DMS53 treated with DMSO at 0.1 percent for 48 hours (cell line): ENCODE data around the gene AGPS.
A peak's percentile ranks its signal among the peaks of the same experiment; 100 is the strongest.
"Not testable (repeated sequence)": the region's sequence is repeated elsewhere in the genome, so short reads cannot be mapped to it uniquely, and the experiment has no call there.

ENCODE experiments used
- DNase-seq: peaks from one replicate; lab custom pipeline; 2025; ENCODE audit not compliant: unreplicated experiment; lab: John Stamatoyannopoulos, UW

The AGPS gene

DNA sequence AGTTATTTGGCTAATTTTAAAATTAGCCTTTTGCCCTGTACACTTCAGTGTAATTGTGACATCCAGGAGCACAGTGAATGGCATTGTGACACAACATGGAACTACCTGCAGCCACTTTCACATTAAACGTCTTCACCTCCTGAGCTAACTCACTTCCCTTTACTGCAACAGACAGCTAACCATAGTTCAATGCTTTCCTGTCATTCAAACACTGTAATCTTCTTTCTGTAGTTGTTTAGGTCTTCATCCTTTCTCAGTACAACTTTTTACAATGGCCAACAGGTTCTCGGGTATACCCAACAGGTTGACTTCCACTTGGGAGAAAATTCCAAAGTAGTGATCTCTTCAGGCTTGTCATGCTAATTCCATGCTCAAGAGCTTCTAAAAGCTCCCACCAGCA, 8.6 kb upstream of the AGPS start:
- DNase-seq, result no peak

DNA sequence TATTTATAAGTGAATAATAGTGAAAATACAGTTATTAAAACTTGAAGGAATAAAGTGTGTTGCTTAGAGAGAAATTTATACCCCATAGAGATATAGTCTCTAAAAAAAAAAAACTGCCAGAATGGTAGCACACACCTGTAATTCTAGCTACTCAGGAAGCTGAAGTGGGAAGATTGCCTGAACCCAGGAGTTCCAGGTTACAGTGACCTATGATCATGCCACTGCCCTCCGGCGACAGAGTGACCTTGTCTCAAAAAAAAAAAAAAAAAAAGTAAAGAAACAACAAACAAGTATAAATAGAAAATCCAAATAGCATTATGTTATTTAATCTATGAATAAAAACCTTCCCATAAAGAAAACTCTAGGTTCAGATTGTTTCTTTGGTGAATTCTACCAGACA, 7.4 kb upstream of the AGPS start:
- no peak for DNase-seq

DNA sequence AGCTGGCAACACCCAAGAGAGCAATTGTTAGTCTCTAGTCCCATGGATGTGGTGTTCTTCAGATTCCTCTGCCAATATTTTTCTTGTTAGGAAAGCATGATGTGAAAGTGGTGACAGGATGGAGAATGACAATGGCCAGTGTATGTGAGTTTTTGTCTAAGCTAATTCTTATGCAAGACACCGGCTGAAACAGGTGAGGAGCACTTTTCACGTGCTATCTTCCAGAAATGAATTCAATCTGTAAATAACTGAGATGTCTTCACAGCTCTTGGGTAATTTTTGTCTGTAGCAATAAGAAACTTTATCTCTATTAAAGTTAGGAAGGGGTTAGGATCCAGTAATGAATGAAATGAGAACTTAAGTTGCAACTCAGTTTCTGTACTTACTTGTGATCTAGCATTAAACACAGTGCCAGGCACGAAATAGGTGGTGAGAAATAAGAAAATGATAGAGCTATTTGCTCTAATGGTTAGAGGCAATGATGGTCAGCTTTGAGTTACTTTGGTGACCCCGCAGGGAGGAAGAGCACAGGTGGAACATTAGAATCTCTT, 676 bp upstream of the AGPS start:
- DNase-seq, result peak; percentile 52

DNA sequence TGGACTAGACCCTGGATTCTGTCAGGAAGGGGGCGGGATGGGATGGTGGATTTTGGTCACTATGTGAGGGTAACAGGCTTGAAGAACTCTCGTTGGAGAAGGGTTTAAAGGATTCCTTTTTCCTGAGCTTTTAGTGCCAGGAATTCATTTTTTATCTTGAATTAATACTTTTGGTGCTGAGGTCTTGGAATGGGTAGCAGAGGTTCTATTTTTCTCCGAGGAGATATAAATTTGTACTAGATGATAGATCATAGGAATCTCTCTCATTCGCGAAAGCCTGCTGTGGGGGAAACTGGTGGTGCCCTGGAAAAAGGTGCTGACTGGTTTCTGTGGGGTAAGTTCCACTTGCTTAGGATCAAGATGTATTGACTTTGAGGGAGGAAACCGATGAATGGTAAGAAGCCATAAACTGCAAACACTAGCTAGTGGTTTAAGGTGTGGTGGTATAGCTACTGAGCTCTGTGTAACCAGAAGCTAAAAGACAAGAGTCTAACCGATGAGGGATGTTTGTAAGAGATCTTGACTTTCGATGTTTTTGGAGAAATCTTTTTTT, 706 bp downstream of the AGPS start:
- DNase-seq, result peak; percentile 23

DNA sequence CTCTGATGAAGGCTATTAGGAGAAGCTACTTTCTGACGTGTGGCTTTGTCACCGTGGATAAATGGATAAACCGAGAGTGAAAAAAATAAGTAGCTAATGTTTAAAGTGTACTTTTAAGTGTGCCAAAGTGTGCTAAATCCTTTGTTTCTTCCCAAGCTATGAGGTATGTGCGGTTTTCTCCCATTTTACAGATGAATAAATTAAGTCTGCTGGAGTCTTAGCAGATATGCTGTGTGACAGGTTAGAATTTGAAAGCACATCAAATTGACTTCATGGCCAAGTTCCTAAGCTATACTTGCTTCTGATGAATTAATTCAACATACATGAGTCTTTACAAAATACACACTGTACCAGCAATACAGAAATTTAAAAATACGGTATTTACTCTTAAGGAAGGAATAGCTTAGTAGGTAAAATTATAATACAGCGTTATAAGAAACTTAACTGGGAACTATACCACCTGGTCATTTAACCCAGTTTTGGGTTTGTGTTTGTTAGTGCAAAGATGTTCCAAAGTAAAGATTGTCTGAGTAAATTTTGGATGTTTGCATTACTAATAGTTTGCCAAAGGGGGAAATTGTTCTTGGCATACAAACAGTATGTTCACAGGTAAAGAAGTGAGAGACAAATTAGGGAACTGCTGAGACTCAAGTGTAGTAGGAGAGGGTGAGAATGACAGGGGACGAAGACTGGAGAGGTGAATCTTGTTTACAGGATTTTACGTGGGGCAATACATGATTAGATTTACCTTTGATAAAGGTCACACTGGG, 1.4 kb downstream of the AGPS start:
- no peak for DNase-seq

DNA sequence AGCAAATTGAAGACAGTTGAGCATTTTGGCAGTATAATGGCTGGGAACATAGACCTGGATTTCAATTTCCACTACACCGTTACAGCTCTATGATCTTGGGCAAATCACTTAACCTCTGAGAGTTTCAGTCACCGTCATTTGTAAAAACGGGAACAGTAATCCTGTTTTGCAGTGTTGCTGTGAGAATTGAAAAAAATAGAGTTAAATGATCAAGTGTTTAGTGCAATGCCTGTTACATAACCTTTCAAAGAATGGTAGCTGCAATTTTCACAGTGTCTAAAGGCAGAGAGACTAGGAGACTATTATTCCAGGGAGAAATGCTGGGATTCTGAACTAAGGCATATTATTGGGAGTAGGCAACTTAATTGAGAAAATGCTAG, 2.0 kb downstream of the AGPS start:
- DNase-seq, result no peak

DNA sequence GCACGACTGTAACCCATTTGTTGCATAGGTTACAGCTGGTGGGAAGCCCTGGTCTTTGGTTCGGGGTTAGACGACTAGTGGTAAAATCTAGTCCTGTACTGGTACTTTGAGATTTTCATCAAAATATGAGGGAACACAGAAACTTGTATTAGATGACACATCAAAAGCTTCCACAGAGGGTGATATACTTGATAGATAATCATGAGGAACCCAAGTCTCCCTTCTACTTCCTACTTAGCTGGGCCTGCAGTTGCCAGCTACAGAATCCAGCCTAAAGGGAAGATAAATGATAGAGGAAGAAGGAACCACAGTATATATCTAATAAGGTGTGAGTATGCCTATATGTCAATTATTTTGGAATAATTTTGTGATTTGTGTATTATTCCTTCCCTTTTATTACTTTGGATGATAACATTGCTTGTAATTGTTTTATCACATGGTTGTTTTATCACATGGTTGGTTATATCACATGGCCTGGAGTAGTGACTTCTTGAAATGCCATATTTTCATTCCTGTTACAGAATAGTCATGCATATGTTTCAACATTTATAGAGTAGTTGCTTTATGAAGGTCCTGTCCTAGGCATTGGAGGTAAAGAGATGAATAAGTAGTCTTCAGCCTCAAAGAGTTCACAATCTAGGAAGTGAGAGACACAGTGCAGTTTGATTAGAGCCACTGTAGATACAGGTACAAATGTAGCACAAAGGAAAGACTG, 2.9 kb downstream of the AGPS start:
- DNase-seq, result no peak

DNA sequence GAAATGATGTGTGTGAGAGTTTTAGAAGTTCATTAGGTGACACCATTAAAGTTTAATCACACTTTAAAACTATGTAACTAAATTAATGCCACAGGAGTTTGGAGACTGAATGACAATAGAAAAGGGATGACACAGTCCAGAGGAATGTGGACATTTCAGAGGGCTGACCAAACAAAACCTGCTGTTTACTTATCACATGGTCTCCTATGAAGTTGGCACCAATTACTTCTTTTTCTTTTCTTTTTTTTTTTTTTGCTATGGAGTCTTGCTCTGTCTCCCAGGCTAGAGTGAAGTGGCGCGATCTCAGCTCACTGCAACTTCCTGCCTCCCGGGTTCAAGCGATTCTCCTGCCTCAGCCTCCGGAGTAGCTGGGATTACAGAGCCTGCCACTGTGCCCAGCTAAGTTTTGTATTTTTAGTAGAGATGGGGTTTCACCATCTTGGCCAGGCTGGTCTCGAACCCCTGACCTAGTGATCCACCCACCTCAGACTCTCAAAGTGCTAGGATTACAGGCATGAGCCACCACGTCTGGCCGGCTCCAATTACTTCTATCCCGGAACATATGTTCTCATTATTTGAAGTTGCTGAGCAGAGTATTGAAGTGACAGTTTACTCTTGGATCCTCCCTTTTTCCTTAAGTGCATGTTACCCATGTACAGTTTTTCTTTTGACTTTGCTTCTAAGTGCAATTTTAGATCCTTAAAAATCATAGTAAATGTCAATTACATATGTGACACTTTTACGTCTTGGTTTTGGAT, 4.3 kb downstream of the AGPS start:
- peak; percentile 31 for DNase-seq

DNA sequence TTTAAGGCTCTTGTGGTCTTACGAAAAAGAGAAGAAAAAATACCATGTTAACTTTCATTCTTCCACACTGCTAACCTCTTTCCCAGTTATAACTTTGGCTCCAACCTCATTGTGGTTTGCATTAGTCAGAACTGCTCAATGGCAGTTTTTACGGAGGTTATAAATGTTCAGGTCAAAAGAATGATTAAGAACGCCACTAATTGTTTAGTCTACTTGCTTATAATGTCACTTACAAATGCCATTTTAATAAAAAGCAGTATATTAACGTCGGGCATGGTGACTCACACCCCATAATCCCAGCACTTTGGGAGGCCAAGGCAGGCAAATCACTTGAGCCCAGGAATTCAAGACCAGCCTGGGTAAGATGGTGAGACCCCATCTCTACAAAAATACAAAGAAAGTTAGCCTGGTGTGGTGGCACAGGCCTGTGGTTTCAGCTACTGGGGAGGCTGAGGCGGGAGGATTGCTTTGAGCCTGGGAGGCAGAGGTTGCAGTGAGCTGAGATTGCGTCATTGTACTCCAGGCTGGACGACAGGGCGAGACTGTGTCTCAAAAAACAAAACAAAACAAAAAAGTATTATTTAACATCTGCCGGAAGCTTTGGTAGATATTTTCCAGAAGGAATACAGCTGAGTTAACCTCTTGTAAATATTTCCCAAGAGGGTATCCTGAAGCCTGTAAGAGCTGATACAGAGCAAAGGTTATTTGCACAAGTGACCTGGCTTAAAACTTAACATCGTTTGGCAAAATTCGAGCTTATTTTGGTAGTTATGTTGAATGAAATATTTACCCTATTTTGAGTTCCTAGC, 5.1 kb downstream of the AGPS start:
- no peak for DNase-seq

DNA sequence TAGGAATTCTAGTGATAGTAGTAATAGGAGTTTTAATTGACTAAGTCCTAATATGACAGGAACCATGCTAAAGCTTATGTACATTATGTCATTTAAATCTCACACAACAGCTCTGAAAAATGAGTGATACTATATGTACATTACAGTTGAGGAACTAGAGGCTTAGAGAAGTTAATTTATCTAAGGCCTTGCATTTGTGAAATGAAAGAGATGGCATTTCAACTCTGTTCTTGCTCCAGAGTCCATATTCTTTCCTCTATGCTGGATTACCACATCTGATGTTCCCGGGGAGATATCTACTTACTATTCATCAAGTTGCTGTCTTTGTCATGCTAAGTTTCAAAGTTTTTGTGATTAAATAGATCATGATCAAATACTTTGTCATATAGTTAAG, 5.7 kb downstream of the AGPS start:
- no peak for DNase-seq

DNA sequence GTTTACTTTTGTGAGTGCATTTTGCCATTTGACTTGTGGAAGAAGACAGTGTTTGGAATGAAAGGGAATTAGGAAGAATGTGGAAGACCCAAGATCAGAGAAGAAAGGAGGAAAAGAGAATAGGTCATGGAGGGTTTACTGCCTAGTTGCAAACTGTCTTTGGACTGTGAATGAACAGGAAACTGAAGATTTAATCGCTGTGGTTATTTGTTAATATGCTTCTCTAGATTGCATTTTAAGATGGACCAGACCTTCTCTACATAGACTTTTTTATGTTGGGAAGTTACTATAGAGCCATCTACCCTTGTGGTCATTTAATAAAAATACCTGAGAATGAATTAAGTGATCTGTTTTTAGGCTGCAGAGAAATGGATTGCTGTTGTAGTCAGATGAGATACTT, 6.2 kb downstream of the AGPS start:
- no peak for DNase-seq

DNA sequence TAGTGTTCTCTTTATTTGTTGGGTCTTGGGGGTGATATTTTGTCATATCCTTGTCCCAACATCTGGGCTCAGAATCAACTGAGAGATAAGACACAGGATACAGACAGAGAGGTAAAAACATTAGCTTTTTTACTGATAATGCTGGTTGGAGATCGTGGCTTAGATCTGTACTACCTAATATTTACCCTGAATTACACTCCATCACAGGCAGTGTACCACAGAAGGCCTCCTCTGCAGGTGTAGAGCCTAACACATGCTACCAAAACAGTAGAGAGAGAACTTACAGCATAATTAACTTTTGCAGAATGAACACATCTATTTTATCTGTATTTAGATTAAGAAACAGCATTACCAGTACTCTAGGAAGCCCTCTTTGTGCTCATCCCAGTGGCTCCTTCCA, 6.8 kb downstream of the AGPS start:
- no peak for DNase-seq

DNA sequence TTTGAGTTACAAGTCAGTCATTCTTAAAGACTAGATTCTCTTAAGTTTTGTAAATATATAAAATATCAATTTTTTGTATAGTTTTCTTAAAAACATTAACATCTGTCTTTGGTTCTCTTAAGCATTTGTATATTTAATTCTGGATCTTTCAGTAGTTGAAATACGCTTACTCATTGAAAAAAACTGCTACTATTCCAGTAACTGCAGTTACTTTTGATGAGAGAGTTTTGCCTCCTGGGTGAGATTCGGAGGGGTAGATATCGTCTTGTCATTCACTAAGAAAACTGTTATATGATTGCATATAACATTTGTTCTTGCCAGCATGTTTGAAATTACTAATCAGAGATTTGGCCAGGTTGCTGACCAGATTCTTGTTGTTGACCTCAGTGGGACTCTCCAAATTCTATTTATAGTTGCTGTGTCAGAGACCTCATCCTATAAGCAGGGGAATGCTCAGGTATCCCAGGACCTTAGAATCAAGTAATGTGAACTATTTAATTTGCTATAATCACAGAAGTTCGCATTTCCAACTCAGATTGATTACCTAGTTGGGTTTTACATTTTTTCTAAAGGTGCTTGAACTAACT, 7.9 kb downstream of the AGPS start:
- DNase-seq, result no peak

DNA sequence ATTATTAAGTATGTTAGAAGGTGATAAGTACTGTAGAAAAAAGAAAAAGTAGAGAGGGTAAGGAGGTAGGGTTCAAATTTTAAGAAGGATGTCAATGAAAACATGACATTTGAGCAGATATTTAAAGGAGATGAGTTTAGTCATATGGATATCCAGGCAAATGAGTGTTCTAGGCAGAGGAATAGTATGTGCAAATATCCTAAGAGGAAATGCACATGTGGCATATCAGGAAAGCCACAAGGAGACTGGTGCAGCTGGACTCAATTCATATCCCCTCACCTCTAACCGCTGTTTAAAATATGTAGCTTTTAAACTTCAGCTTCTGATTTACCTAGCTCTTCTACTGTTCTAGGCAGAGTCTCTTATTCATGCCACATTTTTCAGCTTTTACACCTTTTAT, 9.5 kb downstream of the AGPS start:
- no peak for DNase-seq

DNA sequence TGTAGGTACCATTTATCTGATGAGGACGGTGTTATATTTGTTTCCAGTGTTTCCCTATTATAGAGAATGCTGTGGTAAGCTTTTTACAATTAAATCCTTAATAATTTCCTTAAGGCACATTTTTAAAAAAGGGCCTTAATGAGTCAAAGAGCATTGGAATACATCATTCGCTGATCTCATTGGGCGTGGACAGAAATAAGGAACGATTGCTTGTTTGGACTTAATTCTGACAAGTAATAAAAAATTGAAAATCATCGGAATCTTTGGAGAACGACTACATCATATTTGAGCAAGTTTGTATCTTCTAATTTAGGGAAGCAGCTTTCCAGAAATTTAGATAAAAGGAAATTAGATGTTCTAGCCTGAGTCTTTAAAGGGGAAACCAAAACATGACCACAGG, 11.3 kb downstream of the AGPS start:
- DNase-seq, result no peak

DNA sequence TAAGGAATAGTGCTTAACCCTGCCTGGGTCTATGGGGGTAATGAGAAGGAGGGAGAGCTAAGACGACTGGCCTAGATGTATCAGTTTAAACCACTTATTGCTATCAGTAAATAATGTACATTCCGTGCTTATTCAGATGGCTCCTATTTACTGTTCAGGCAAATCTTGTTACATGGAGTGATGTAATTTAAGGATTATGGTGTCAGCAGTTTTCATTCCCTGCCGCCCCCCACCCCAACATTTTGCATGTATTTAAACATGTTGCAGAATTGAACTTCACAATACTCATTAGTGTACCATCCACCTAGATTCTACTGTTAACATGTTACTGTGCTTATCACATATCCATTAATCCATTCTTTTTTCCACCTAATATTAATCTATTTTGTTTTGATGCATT, 11.7 kb downstream of the AGPS start:
- DNase-seq, result no peak

DNA sequence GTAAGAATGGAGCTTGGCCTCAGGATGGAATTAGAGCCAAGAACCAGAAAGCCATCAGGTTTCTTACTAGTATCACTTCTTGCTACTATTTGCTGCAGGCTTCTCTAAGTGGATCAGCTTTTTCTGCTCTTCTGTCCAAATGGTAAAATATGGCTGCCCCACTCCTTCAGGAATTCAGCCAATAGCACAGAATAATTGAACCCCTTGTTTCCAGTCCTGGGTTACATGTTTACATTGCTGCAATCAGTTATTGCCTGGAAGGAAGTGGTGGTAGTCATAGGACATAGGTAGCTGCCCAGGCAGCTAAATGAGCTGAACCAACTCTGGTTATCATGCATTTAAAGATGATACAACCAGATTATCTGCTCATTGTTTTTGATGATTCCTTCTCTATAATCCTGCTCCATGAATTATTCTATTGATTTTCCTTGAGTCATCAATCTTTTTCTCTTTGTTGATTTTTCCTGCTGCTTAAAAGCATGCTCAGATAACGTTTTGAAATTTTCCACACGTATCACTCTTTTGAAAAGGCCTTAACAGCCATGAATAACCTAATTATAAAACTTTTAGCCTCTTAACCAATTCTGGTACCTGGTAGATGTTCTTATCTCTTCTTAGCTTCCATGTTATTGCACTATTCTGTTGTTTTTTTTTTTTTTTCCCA, 12.6 kb downstream of the AGPS start:
- DNase-seq, result no peak

DNA sequence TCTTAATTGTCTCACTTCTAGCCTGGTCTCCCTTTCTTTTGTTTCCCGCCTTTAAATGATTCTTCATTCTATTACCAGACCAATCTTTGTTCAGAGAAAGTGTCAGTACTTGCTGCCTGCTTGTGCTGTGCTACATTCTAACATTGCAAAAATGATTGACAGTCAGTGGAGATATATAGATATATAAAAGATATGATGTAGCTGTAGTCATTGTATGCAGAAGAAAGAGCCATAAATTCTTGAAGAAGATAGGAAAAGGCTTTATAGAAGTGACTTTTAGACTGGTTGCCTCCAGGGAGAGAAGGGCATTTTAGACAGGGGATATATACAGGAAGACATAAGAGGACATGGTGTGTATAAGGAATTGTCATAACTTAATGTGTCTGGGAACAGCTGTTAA, 13.6 kb downstream of the AGPS start:
- no peak for DNase-seq

DNA sequence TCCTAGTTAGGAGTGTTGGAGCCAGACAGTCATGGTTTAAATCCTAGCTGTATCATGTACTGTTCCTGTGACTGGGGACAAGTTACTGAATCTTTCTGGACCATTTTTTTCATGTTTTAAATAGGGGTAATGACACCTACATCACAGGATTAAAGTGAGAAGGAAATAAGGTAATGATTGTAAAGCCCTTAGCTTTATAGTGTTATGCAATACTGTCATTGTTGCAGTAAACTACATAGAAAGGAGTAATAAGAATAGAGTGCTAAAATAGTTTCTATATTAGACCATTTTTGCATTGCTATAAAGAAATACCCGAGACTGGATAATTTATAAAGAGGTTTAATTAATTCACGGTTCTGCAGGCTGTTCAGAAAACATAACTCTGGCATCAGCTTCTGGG, 14.5 kb downstream of the AGPS start:
- DNase-seq, result no peak

DNA sequence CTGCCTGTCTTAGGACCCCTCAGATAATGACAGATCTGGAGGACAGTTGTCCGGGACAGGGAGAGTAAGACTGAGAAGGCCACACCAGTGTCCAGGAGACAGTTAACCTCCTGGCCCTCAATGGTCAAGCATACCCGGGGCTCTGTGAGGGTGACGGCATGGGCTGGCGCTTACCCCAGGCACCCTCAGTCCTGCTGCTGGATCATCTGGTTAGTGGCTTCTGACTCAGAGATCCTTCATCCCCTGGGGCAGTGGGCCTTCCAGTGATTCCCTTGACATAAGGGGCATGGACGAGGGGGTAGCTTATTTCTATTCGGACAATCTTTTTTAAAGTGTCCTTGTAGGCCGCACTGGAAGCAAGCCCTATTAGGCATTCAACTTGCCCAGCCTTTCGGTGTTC, 18.1 kb downstream of the AGPS start:
- not testable (repeated sequence) for DNase-seq
